GM12872 (cell line): Measurements from ENCODE around the gene MECR.

Source experiments
- TF ChIP-seq, protein P1 (sequence below): IDR thresholded peaks from 3 replicates; pipeline ENCODE4 v1.5.1; 2011; ENCODE audit warnings: low read depth, mild to moderate bottlenecking, low read length, moderate library complexity; ENCODE audit not compliant: insufficient read depth

Gene MECR

DNA sequence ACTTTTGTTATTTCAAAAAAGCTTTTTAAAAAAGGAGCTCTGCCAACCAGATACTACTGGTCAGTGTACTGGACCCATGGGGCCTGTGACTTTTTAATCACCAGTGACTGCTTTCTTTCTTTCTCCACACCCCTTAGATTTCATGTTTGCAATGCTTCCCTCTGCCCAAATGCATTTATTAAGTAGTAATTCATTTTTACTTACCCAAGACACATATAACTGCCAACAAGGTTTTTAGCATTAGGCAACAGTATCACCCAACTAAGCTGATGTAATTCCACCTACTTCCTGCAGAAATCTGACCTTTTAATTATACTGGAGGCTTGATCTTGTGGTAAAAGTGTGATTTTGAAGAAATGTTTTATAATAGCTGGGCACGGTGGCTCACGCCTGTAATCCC, 12.5 kb downstream of the MECR start:
- TF ChIP-seq, protein P1, sequence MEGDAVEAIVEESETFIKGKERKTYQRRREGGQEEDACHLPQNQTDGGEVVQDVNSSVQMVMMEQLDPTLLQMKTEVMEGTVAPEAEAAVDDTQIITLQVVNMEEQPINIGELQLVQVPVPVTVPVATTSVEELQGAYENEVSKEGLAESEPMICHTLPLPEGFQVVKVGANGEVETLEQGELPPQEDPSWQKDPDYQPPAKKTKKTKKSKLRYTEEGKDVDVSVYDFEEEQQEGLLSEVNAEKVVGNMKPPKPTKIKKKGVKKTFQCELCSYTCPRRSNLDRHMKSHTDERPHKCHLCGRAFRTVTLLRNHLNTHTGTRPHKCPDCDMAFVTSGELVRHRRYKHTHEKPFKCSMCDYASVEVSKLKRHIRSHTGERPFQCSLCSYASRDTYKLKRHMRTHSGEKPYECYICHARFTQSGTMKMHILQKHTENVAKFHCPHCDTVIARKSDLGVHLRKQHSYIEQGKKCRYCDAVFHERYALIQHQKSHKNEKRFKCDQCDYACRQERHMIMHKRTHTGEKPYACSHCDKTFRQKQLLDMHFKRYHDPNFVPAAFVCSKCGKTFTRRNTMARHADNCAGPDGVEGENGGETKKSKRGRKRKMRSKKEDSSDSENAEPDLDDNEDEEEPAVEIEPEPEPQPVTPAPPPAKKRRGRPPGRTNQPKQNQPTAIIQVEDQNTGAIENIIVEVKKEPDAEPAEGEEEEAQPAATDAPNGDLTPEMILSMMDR: no peak

DNA sequence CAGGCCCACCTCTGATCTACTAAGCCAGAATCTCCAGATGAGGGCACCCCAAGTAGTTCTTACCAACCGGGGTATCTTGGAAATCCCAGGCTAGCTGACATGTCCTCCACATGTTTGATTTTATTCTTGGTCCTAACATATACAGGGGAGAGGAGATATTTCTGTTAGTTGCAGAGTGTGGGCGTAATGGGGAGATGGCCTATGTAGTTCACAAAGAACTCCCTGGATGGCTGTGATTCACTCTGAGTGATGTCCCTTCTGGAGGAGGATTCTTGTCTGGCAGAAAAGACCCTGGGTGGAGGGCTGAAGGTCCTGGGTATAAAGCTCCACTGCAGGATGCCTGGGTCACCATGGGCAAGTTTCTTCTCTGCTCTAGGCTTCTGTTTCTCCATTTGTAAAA, 13.1 kb downstream of the MECR start:
- TF ChIP-seq, protein P1: no peak

DNA sequence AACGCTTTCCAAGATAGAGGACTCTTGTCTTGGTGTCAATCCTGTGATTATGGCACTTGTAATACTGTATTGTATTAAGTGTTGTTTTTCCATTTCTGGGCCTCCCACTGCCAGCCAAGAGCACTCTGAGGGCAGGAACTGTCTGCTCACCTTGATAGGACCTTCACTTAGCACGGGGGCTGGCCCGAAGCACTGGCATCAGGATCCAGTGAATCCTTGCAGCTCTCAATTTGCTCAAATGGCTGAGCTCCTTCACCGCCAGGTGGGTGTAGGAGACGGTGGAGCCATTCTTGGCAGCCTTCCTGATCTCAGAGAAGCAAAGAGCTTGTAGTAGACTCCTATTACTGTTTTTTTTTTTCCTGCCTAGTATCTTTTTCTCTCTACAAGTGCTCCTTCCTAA, 17.7 kb downstream of the MECR start:
- TF ChIP-seq, protein P1: no peak

DNA sequence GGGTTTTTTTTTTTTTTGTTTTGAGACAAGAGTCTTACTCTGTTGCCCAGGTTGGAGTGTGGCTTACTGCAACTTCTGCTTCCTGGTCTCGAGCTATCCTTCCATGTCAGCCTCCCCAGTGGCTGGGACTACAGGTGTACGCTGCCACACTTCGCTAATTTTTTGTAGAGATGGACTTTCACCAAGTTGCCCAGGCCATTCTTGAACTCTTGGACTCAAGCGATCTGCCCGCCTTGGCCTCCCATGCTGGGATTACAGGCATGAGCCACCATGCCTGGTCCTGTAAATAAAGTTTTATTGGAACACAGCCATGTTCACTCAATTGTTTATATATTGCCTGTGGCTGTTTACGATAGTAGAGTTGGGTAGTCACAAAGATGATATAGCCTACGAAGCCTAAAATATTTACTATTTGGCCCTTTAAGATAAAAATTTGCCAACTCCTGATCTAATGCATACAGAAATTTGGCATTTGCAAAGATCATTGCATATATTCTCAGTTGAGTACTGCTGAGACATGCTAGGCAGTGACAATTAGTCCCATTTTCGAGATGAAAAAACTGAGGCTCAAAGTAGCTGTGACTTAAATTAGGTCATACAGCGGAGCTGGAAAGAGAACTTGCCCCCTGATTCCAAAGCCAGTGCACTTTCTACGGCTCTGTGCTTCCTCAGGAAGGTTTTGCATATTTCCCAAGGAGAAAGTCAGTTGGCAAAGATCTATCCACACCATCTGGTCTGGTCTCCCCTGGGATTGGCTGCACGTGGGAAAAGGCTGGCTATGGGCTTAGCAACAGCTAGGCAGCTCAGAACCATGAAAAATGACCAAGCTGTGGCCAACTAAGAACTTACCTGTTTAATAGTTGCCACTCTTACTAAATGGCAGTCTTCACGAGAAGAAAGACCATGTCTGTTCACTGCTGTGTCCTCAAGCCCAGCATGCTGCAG, 19.4 kb downstream of the MECR start:
- TF ChIP-seq, protein P1: no peak

DNA sequence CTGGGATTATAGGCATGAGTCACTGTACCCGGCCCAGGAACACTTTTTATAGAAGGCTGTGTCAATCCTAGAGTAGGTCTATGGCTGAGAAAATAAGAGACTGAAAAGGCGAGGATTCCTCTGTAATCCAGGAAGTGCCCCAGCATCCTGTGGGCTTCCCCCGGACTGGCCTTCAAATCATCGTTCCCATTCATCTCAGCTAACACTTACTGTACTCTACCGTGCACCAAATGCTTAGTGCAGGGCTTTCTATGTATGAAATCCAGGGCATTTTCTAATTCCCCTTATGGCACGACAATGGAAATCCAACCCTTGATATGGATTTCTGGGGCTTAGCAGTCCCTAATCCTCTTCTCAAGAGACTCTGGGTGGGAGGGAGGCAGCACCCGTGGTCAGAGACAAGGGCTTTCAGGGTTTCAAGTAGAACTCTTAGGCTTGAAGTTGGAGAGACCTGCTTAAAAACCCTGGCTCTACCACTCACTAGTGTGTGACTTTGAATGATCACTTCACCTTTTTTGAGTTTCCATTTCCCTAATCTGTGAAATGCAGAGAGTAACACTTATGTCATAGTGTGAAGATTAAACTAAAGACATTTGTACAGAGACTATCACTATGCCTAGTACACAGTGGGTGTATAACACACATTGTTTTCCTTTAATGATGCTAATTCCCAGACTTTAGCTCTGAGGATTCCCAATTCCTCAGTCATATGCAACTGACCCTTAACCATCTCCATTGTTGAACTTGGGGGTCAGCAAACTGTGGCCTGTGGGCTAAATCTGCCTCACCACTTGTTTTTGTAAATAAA, 20.3 kb downstream of the MECR start:
- TF ChIP-seq, protein P1: no peak

DNA sequence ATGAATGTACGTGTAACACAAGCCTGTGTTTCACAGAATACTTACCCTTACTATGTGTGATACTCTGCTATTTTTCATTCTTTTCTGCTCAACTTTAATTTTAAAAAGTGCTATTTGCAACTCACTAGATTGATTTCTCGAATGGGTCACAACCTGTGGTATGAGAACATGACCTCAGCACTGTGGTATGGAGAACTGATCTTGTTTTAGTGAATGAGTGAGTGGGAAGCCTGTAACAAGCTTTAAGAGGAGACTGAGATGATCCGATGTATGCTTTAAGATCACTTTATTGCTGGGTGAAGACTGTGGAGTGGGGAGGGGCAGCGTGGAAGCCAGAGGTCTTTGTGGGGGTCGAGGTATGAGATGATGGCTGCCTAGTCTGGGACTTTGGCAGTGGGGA, 21.6 kb downstream of the MECR start:
- TF ChIP-seq, protein P1: no peak

DNA sequence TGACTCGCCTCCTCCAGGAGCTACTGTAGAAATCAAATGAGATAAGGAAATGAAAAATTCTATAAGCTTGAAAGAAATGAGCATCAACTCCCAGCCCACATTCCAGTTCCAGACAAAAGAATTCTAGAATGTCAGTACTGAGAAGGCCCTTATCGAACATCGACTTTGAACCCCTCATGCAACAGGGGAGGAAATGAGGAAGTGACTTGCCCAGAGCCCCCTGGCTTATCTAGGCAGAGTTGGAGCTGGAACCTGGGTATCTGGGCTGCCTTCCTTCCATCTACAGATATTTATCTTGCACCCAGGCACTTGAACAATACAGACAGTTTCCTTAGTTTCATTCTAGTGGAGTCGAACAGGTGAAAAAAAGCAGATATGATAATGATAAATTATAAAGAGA, 22.3 kb downstream of the MECR start:
- TF ChIP-seq, protein P1: no peak
